ENCODE data around the gene CELA2A. TPM values are rescaled to one million over a fixed set of nuclear protein-coding genes. Genes with fewer than 3 reads are reported as not detected.
"Not testable (repeated sequence)": the region's sequence is repeated elsewhere in the genome, so short reads cannot be mapped to it uniquely, and the experiment has no call there.

The CELA2A gene
- total and polyA plus RNA-seq, 5 experiments from 2014 or later = not detected

- H3K27ac Mint-ChIP-seq = no peak overlapping the region
- H3K4me1 Mint-ChIP-seq = no peaks in the 10 kb centered on the region
- ATAC-seq (no peak), DNase-seq (no peak)
- POLR2A ChIA-PET = no interaction called here
- no peaks in the 10 kb centered on the region for H3K36me3 Mint-ChIP-seq
- no peaks in the 10 kb centered on the region for H3K9me3 Mint-ChIP-seq
- H3K27me3 Mint-ChIP-seq = peaks cover 0 to 7% (median 0%) of the 10 kb centered on the region in 5 donors
- H3K4me3 Mint-ChIP-seq = no peak overlapping the region
Observed at GRCh38 chr1:15465674-15466073, 9.1 kb downstream of the CELA2A start.

GRCh38 chr1:15466955-15467625 lies 10.6 kb downstream of the CELA2A start:
- H3K9me3 Mint-ChIP-seq, POLR2A ChIA-PET, DNase-seq, H3K27ac Mint-ChIP-seq, ATAC-seq, H3K36me3 Mint-ChIP-seq, H3K27me3 Mint-ChIP-seq, H3K4me1 Mint-ChIP-seq, H3K4me3 Mint-ChIP-seq: not testable (repeated sequence)

- Mint-ChIP-seq H3K4me3 (no peak overlapping the region), H3K36me3 (no peaks in the 10 kb centered on the region), H3K9me3 (no peaks in the 10 kb centered on the region), H3K27me3 (peaks cover 0 to 7% (median 0%) of the 10 kb centered on the region in 5 donors), H3K27ac (no peak overlapping the region), H3K4me1 (no peaks in the 10 kb centered on the region)
- ATAC-seq (no peak), DNase-seq (no peak)
- POLR2A ChIA-PET = no interaction called here
Observed at GRCh38 chr1:15468145-15468544, 11.6 kb downstream of the CELA2A start.

GRCh38 chr1:15469361-15469760 lies 12.8 kb downstream of the CELA2A start:
- Mint-ChIP-seq H3K9me3 (no peaks in the 10 kb centered on the region), H3K4me1 (no peaks in the 10 kb centered on the region), H3K27me3 (peaks cover 0 to 6% (median 0%) of the 10 kb centered on the region in 5 donors), H3K27ac (no peak overlapping the region), H3K36me3 (no peaks in the 10 kb centered on the region), H3K4me3 (no peak overlapping the region)
- POLR2A ChIA-PET = no interaction called here
- ATAC-seq (no peak), DNase-seq (no peak)

- H3K9me3 Mint-ChIP-seq, H3K27me3 Mint-ChIP-seq, DNase-seq, ATAC-seq, POLR2A ChIA-PET, H3K4me1 Mint-ChIP-seq, H3K36me3 Mint-ChIP-seq, H3K4me3 Mint-ChIP-seq: not testable (repeated sequence)
- peak overlapping the region in 1 of 10 donors; percentile 74 for H3K27ac Mint-ChIP-seq
Observed at GRCh38 chr1:15469821-15470448, 13.4 kb downstream of the CELA2A start.

GRCh38 chr1:15471067-15471466 lies 14.5 kb downstream of the CELA2A start:
- H3K27ac Mint-ChIP-seq, H3K4me1 Mint-ChIP-seq, POLR2A ChIA-PET, H3K27me3 Mint-ChIP-seq, ATAC-seq, DNase-seq, H3K36me3 Mint-ChIP-seq, H3K4me3 Mint-ChIP-seq, H3K9me3 Mint-ChIP-seq: not testable (repeated sequence)

GRCh38 chr1:15471723-15472122 lies 15.2 kb downstream of the CELA2A start:
- POLR2A ChIA-PET, H3K36me3 Mint-ChIP-seq, H3K4me1 Mint-ChIP-seq, H3K9me3 Mint-ChIP-seq, H3K27me3 Mint-ChIP-seq, H3K27ac Mint-ChIP-seq, H3K4me3 Mint-ChIP-seq, DNase-seq, ATAC-seq: not testable (repeated sequence)

- ATAC-seq (no peak), DNase-seq (no peak)
- POLR2A ChIA-PET = interaction anchor here (0.6 kb wide), 1 partner anchor 173 kb away, joined by 3 read pairs; no protein-coding TSS in a partner anchor
- Mint-ChIP-seq H3K9me3 (no peaks in the 10 kb centered on the region), H3K4me3 (no peak overlapping the region), H3K4me1 (no peaks in the 10 kb centered on the region), H3K36me3 (no peaks in the 10 kb centered on the region), H3K27me3 (no peaks in the 10 kb centered on the region), H3K27ac (no peak overlapping the region)
Observed at GRCh38 chr1:15472587-15472986, 16.1 kb downstream of the CELA2A start.

- Mint-ChIP-seq H3K27ac (no peak within 1 kb of the TSS), H3K4me3 (peak within 1 kb of the TSS in 1 of 10 donors; percentile 24), H3K4me1 (no peaks in the 10 kb centered on the region), H3K27me3 (no peaks in the 10 kb centered on the region), H3K36me3 (no peaks in the 10 kb centered on the region), H3K9me3 (no peaks in the 10 kb centered on the region)
- ATAC-seq (no peak), DNase-seq (no peak)
- POLR2A ChIA-PET = no interaction called here
Observed at GRCh38 chr1:15475752-15476314, 19.3 kb downstream of the CELA2A start, which contains the start of gene CELA2B. TSS of gene CELA2B (plus strand) at chr1:15476104. CDS start at chr1:15476126, 22 bp downstream.

GRCh38 chr1:15476927-15477326 lies 20.4 kb downstream of the CELA2A start:
- Mint-ChIP-seq H3K9me3 (no peaks in the 10 kb centered on the region), H3K4me1 (no peaks in the 10 kb centered on the region), H3K36me3 (no peaks in the 10 kb centered on the region), H3K4me3 (no peak overlapping the region), H3K27me3 (no peaks in the 10 kb centered on the region), H3K27ac (no peak overlapping the region)
- DNase-seq = no peak
- no peak for ATAC-seq
- POLR2A ChIA-PET = no interaction called here

GRCh38 chr1:15477646-15478212 lies 21.2 kb downstream of the CELA2A start:
- POLR2A ChIA-PET = no interaction called here
- Mint-ChIP-seq H3K27ac (no peak overlapping the region), H3K4me3 (no peak overlapping the region), H3K4me1 (no peaks in the 10 kb centered on the region), H3K36me3 (no peaks in the 10 kb centered on the region), H3K9me3 (no peaks in the 10 kb centered on the region), H3K27me3 (no peaks in the 10 kb centered on the region)
- DNase-seq (no peak), ATAC-seq (no peak)

- Mint-ChIP-seq H3K27me3 (no peaks in the 10 kb centered on the region), H3K4me3 (no peak overlapping the region), H3K27ac (peak overlapping the region in 1 of 10 donors; percentile 24), H3K9me3 (no peaks in the 10 kb centered on the region), H3K36me3 (peaks cover 0 to 5% (median 3%) of the 10 kb centered on the region in 3 donors), H3K4me1 (no peaks in the 10 kb centered on the region)
- POLR2A ChIA-PET = no interaction called here
- no peak for ATAC-seq
- no peak for DNase-seq
Observed at GRCh38 chr1:15479654-15480347, 23.3 kb downstream of the CELA2A start.

GRCh38 chr1:15482455-15482854 lies 25.9 kb downstream of the CELA2A start:
- H3K27me3 Mint-ChIP-seq, POLR2A ChIA-PET, H3K4me1 Mint-ChIP-seq, H3K27ac Mint-ChIP-seq, DNase-seq, ATAC-seq, H3K4me3 Mint-ChIP-seq, H3K9me3 Mint-ChIP-seq: not testable (repeated sequence)
- peaks cover 7 to 19% (median 15%) of the 10 kb centered on the region in 3 donors for H3K36me3 Mint-ChIP-seq
